ENCODE data around the gene CIAO2A.
A peak's percentile ranks its signal among the peaks of the same experiment; 100 is the strongest.

Gene CIAO2A

DNA sequence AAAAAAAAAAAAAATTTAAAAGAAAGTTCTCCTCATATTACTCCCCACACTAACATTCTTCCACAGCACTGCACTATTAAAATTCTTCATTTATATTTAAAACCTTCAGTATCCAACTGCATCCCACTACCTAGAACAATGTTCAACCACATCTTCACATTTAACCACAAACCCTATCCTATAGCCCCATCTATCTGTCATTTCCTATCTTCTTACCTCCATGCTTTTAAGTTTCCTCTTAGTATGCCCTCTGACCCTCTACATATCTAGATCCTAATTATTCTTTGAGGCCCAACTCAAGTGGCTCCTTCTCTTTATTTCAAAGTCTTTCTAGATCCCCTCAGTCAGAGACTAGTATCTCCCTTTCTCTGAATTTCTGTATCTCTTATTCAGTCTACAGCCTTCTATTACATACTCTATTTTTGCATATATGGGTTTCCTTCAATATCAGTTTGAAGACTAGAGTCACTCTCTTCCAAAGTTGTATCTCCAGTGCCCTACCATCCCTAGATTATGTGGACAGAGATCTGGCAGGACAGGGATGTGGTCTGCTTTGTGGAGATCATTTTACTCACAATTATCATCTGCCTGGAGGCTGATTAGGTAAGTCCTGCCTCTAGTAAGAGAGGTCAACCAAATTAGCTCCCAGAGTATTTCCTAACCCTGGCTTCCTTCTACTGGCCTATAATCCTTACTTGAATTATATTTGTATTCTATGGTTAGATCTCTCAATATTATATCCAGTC, 1.4 kb downstream of the CIAO2A start:
- H3K9ac ChIP-seq (ENCODE audit: low read depth, low read length, poor library complexity, severe bottlenecking): peak overlapping the region; percentile 89
- H3K4me2 ChIP-seq (ENCODE audit: low read depth, low read length, poor library complexity, severe bottlenecking): peak overlapping the region; percentile 93
- TF ChIP-seq EZH2phosphoT487 (IDR thresholded peaks at IDR 0.05; ENCODE audit: borderline replicate concordance): no peak
- TF ChIP-seq, protein P1, sequence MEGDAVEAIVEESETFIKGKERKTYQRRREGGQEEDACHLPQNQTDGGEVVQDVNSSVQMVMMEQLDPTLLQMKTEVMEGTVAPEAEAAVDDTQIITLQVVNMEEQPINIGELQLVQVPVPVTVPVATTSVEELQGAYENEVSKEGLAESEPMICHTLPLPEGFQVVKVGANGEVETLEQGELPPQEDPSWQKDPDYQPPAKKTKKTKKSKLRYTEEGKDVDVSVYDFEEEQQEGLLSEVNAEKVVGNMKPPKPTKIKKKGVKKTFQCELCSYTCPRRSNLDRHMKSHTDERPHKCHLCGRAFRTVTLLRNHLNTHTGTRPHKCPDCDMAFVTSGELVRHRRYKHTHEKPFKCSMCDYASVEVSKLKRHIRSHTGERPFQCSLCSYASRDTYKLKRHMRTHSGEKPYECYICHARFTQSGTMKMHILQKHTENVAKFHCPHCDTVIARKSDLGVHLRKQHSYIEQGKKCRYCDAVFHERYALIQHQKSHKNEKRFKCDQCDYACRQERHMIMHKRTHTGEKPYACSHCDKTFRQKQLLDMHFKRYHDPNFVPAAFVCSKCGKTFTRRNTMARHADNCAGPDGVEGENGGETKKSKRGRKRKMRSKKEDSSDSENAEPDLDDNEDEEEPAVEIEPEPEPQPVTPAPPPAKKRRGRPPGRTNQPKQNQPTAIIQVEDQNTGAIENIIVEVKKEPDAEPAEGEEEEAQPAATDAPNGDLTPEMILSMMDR (conservative IDR thresholded peaks at IDR 0.05; ENCODE audit: low read length): peak; percentile 45
- no peaks in the 10 kb centered on the region for H3K9me3 ChIP-seq (ENCODE audit: insufficient read depth, low read depth, low read length)
- no peak overlapping the region for H2AFZ ChIP-seq (ENCODE audit: low read length)
- no peaks in the 10 kb centered on the region for H3K9me2 ChIP-seq (replicated peaks; ENCODE audit: low read depth, low read length)
- H3K36me3 ChIP-seq (ENCODE audit: insufficient read depth, low read length): peaks cover 8% of the 10 kb centered on the region; the same call in 1 of the 2 replicates
- peaks cover 21% of the 10 kb centered on the region for H4K20me1 ChIP-seq (ENCODE audit: insufficient read depth, low read length, poor library complexity, severe bottlenecking)
- peaks cover 46% of the 10 kb centered on the region for H3K4me1 ChIP-seq (ENCODE audit: insufficient read depth, low read length, poor library complexity, severe bottlenecking)
- peak overlapping the region; percentile 85 for H3K4me3 ChIP-seq (ENCODE audit: low read length, poor library complexity, severe bottlenecking)
- H3F3A ChIP-seq (ENCODE audit: low read depth): no peaks in the 10 kb centered on the region
- H3K79me2 ChIP-seq (ENCODE audit: insufficient read depth, low read length): peaks cover 74% of the 10 kb centered on the region
- H3K27me3 ChIP-seq (ENCODE audit: insufficient read depth, low read length, poor library complexity, severe bottlenecking): no peaks in the 10 kb centered on the region

DNA sequence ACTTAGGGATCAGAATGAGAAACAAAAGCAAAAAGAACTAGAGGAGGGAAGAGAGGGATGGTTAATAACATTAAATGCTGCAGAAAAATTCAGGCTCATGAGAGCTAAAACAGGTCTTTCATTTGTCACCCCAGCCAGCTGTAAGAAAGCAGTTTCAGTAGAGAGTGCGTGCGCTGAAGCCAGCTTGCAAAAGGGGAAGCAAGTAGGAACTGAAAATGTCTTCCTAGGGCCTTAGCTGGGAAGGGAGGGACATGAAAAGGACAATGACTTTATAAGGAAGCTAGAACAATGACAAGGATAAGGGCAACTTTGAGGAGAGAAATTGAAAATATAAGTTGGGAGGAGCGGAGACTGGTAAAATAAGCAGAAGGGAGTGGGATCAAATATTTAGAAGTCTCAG, 3.1 kb downstream of the CIAO2A start:
- H3K79me2 ChIP-seq (ENCODE audit: insufficient read depth, low read length): peaks cover 59% of the 10 kb centered on the region
- H3K4me2 ChIP-seq (ENCODE audit: low read depth, low read length, poor library complexity, severe bottlenecking): peak overlapping the region; percentile 7
- H3K9ac ChIP-seq (ENCODE audit: low read depth, low read length, poor library complexity, severe bottlenecking): no peak overlapping the region

DNA sequence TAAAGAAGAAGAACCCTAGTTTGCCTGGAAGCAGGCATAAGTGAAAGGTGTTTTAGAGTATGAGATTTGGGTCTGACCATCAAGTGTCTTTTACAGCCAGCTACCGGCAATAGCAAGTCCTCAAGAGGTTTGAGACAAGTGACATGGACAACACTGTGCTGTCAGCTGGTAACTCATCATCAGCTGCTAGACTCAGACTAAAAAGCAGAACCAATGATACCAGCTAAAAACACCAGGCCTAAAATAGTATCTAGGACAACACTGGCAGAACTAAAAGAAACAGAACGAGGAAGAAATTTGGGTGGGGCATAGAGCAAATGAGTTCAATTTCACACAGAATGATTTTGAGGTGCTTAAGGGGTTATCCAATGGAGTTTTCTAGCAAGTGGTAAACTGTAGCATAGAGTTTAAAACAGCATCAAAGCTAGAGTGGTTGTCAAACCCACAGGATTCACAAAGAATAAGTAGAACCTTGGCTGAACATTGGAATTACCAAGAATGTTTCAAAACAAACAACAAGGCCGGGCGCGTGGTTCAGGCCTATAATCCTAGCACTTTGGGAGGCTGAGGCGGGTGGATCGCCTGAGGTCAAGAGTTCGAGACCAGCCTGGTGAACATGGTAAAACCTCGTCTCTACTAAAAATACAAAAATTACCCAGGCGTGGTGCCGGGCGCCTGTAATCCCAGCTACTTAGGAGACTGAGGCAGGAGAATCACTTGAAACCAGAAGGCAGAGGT, 3.9 kb downstream of the CIAO2A start:
- Histone ChIP-seq H3K36me3 (ENCODE audit: insufficient read depth, low read length) (peaks cover 8% of the 10 kb centered on the region; the same call in 1 of the 2 replicates), H3K4me3 (ENCODE audit: low read length, poor library complexity, severe bottlenecking) (no peak overlapping the region), H3K9ac (ENCODE audit: low read depth, low read length, poor library complexity, severe bottlenecking) (no peak overlapping the region), H3K9me2 (replicated peaks; ENCODE audit: low read depth, low read length) (no peaks in the 10 kb centered on the region), H3K27me3 (ENCODE audit: insufficient read depth, low read length, poor library complexity, severe bottlenecking) (no peaks in the 10 kb centered on the region), H4K20me1 (ENCODE audit: insufficient read depth, low read length, poor library complexity, severe bottlenecking) (peaks cover 8% of the 10 kb centered on the region), H3K79me2 (ENCODE audit: insufficient read depth, low read length) (peaks cover 50% of the 10 kb centered on the region), H3K9me3 (ENCODE audit: insufficient read depth, low read depth, low read length) (no peaks in the 10 kb centered on the region), H3K4me2 (ENCODE audit: low read depth, low read length, poor library complexity, severe bottlenecking) (no peak overlapping the region), H3K4me1 (ENCODE audit: insufficient read depth, low read length, poor library complexity, severe bottlenecking) (peaks cover 33% of the 10 kb centered on the region), H3F3A (ENCODE audit: low read depth) (no peaks in the 10 kb centered on the region), H2AFZ (ENCODE audit: low read length) (no peak overlapping the region)
- TF ChIP-seq EZH2phosphoT487 (IDR thresholded peaks at IDR 0.05; ENCODE audit: borderline replicate concordance): no peak
- TF ChIP-seq, protein P1 (conservative IDR thresholded peaks at IDR 0.05; ENCODE audit: low read length): no peak

More for the DNA sequence above, 3.1 kb downstream of the CIAO2A start:
- peaks cover 41% of the 10 kb centered on the region for H3K4me1 ChIP-seq (ENCODE audit: insufficient read depth, low read length, poor library complexity, severe bottlenecking)
- H3F3A ChIP-seq (ENCODE audit: low read depth): no peaks in the 10 kb centered on the region
- peaks cover 8% of the 10 kb centered on the region; the same call in 1 of the 2 replicates for H3K36me3 ChIP-seq (ENCODE audit: insufficient read depth, low read length)
- no peak for TF ChIP-seq EZH2phosphoT487 (IDR thresholded peaks at IDR 0.05; ENCODE audit: borderline replicate concordance)
- TF ChIP-seq, protein P1 (conservative IDR thresholded peaks at IDR 0.05; ENCODE audit: low read length): no peak
- no peaks in the 10 kb centered on the region for H3K9me2 ChIP-seq (replicated peaks; ENCODE audit: low read depth, low read length)
- H3K4me3 ChIP-seq (ENCODE audit: low read length, poor library complexity, severe bottlenecking): no peak overlapping the region
- H4K20me1 ChIP-seq (ENCODE audit: insufficient read depth, low read length, poor library complexity, severe bottlenecking): peaks cover 8% of the 10 kb centered on the region
- H3K9me3 ChIP-seq (ENCODE audit: insufficient read depth, low read depth, low read length): no peaks in the 10 kb centered on the region
- no peak overlapping the region for H2AFZ ChIP-seq (ENCODE audit: low read length)
- H3K27me3 ChIP-seq (ENCODE audit: insufficient read depth, low read length, poor library complexity, severe bottlenecking): no peaks in the 10 kb centered on the region
